H9 (cell line): ENCODE data around the gene ANO2. TPM values are rescaled to one million over a fixed set of nuclear protein-coding genes. Genes with fewer than 3 reads are reported as not detected.

Source experiments
- DNase-seq: peaks from one replicate; pipeline ENCODE4 v3.0.0-alpha.2; 2017
- H2AFZ ChIP-seq: one replicate; pipeline ENCODE4 v1.6.1; 2013; ENCODE audit warnings: mild to moderate bottlenecking, low read length, control low read depth, moderate library complexity
- H2AK5ac ChIP-seq: 2 replicates; pipeline ENCODE4 v1.6.1; 2013; ENCODE audit warnings: low read length, control low read depth, mixed read lengths; ENCODE audit not compliant: insufficient read length
- H2BK120ac ChIP-seq: one replicate; pipeline ENCODE4 v1.6.1; 2013; ENCODE audit warnings: low read depth, mild to moderate bottlenecking, low read length, control low read depth, inconsistent platforms; ENCODE audit not compliant: poor library complexity, severe bottlenecking
- H2BK12ac ChIP-seq: 2 replicates; pipeline ENCODE4 v1.6.1; 2013; ENCODE audit warnings: low read length, control low read depth, mixed read lengths, low read depth; ENCODE audit not compliant: insufficient read length
- H2BK15ac ChIP-seq: 2 replicates; pipeline ENCODE4 v1.6.1; 2013; ENCODE audit warnings: low read depth, low read length, control low read depth
- H2BK20ac ChIP-seq: one replicate; pipeline ENCODE4 v1.6.1; 2013; ENCODE audit warnings: low read depth, mild to moderate bottlenecking, low read length, control low read depth, inconsistent platforms; ENCODE audit not compliant: poor library complexity, severe bottlenecking
- H2BK5ac ChIP-seq: 2 replicates; pipeline ENCODE4 v1.6.1; 2013; ENCODE audit warnings: low read length, control low read depth, mixed read lengths; ENCODE audit not compliant: insufficient read length
- H3K14ac ChIP-seq: 2 replicates; pipeline ENCODE4 v1.6.1; 2013; ENCODE audit warnings: low read length, control low read depth; ENCODE audit not compliant: insufficient read depth
- H3K18ac ChIP-seq: 2 replicates; pipeline ENCODE4 v1.6.1; 2013; ENCODE audit warnings: low read depth, mild to moderate bottlenecking, mixed read lengths, low read length, control low read depth; ENCODE audit not compliant: insufficient read length
- H3K23ac ChIP-seq: 2 replicates; pipeline ENCODE4 v1.6.1; 2013; ENCODE audit warnings: low read length, control low read depth, mixed read lengths, low read depth; ENCODE audit not compliant: insufficient read length
- H3K23me2 ChIP-seq: 2 replicates; pipeline ENCODE4 v1.6.1; 2013; ENCODE audit warnings: low read depth, mild to moderate bottlenecking, mixed read lengths, low read length, control low read depth; ENCODE audit not compliant: insufficient read length, poor library complexity, severe bottlenecking
- H3K27ac ChIP-seq: 2 replicates; pipeline ENCODE4 v1.5.1; 2013; ENCODE audit warnings: low read length, control low read depth, mixed read lengths, low read depth; ENCODE audit not compliant: insufficient read length
- H3K27me3 ChIP-seq: 2 replicates; pipeline ENCODE4 v1.6.1; 2013; ENCODE audit warnings: low read length, control low read depth, inconsistent platforms; ENCODE audit not compliant: insufficient read depth
- H3K4ac ChIP-seq: 2 replicates; pipeline ENCODE4 v1.6.1; 2013; ENCODE audit warnings: low read depth, mild to moderate bottlenecking, control low read depth, inconsistent platforms, low read length, moderate library complexity
- H3K4me1 ChIP-seq: 2 replicates; pipeline ENCODE4 v1.6.1; 2013; ENCODE audit warnings: low read length, control low read depth, inconsistent platforms; ENCODE audit not compliant: insufficient read depth
- H3K4me2 ChIP-seq: 2 replicates; pipeline ENCODE4 v1.6.1; 2013; ENCODE audit warnings: low read length, control low read depth, mixed read lengths; ENCODE audit not compliant: insufficient read length, insufficient read depth
- H3K56ac ChIP-seq: 2 replicates; pipeline ENCODE4 v1.6.1; 2013; ENCODE audit warnings: low read depth, mild to moderate bottlenecking, mixed read lengths, low read length, control low read depth; ENCODE audit not compliant: insufficient read length
- H3K79me1 ChIP-seq: 2 replicates; pipeline ENCODE4 v1.6.1; 2013; ENCODE audit warnings: low read depth, mild to moderate bottlenecking, moderate library complexity, low read length, control low read depth, inconsistent platforms; ENCODE audit not compliant: insufficient read depth, poor library complexity, severe bottlenecking
- H3K79me2 ChIP-seq: 2 replicates; pipeline ENCODE4 v1.6.1; 2013; ENCODE audit warnings: low read length, control low read depth, inconsistent platforms; ENCODE audit not compliant: insufficient read depth
- H3K9ac ChIP-seq: 2 replicates; pipeline ENCODE4 v1.6.1; 2013; ENCODE audit warnings: low read length, control low read depth, mixed read lengths; ENCODE audit not compliant: insufficient read length; ENCODE audit errors: extremely low read depth
- H3K9me3 ChIP-seq: one replicate; pipeline ENCODE4 v1.6.1; 2013; ENCODE audit warnings: low read depth, low read length, inconsistent platforms; ENCODE audit not compliant: control insufficient read depth
- H3T11ph ChIP-seq: one replicate; pipeline ENCODE4 v1.6.1; 2013; ENCODE audit warnings: mild to moderate bottlenecking, low read length, control low read depth, inconsistent platforms
- H4K20me1 ChIP-seq: one replicate; pipeline ENCODE4 v1.6.1; 2013; ENCODE audit not compliant: control insufficient read depth, insufficient read length, insufficient read depth
- H4K5ac ChIP-seq: 2 replicates; pipeline ENCODE4 v1.6.1; 2013; ENCODE audit warnings: low read depth, mild to moderate bottlenecking, mixed read lengths, low read length, control low read depth; ENCODE audit not compliant: insufficient read length
- H4K8ac ChIP-seq: replicated peaks from 2 replicates; pipeline ENCODE4 v1.6.1; 2013; ENCODE audit warnings: low read length, control low read depth, mixed read lengths, low read depth; ENCODE audit not compliant: insufficient read length
- H4K91ac ChIP-seq: 2 replicates; pipeline ENCODE4 v1.6.1; 2013; ENCODE audit warnings: low read depth, mild to moderate bottlenecking, moderate library complexity, mixed read lengths, low read length, control low read depth; ENCODE audit not compliant: insufficient read length
- H3K27ac Mint-ChIP-seq, 3 experiments: 2 replicates in 2 of 3; 3 replicates in 1 of 3; pipeline ENCODE4 v1.8.0; 2020 to 2021; ENCODE audit warnings: mixed read lengths in 3 of 3, mild to moderate bottlenecking in 1 of 3, moderate library complexity in 1 of 3
- H3K27me3 Mint-ChIP-seq: 2 replicates; pipeline ENCODE4 v1.8.0; 2021; ENCODE audit warnings: low read depth, mild to moderate bottlenecking, moderate library complexity, mixed read lengths
- H3K36me3 Mint-ChIP-seq, 3 experiments: 2 replicates in 2 of 3; 3 replicates in 1 of 3; pipeline ENCODE4 v1.8.0; 2020 to 2021; ENCODE audit warnings: low read depth in 3 of 3, mixed read lengths in 3 of 3; ENCODE audit not compliant: insufficient read depth in 1 of 3
- H3K4me1 Mint-ChIP-seq, 2 experiments: 2 replicates each; pipeline ENCODE4 v1.8.0; 2020; ENCODE audit warnings: mixed read lengths in 2 of 2
- H3K4me3 Mint-ChIP-seq, 2 experiments: 2 replicates in 1 of 2; 3 replicates in 1 of 2; pipeline ENCODE4 v1.8.0; 2020 to 2021; ENCODE audit warnings: mild to moderate bottlenecking in 2 of 2, mixed read lengths in 2 of 2, moderate library complexity in 1 of 2
- H3K9me3 Mint-ChIP-seq, 2 experiments: 2 replicates in 1 of 2; 3 replicates in 1 of 2; pipeline ENCODE4 v1.8.0; 2020; ENCODE audit warnings: mild to moderate bottlenecking in 2 of 2, mixed read lengths in 2 of 2, moderate library complexity in 1 of 2
- whole genome bisulfite sequencing: extraction: QIAGEN DNeasy Blood & Tissue Kit; methylation state at CpG from one replicate; pipeline ENCODE4 v1.1.7; 2013; ENCODE audit warnings: missing lambda C conversion rate, low lambda C conversion rate, mixed read lengths; ENCODE audit not compliant: insufficient read length; ENCODE audit errors: extremely low coverage; 5-methylcytosine and 5-hydroxymethylcytosine counted together
- total RNA-seq: library from RNA; stranded (reverse); gene quantifications from 2 replicates; pipeline ENCODE4 v1.2.1, GENCODE V29; 2021
- TF ChIP-seq, protein P1 (sequence below): fragments of 200-600 bp; sonication (generic); conservative IDR thresholded peaks from 3 replicates; pipeline ENCODE4 v1.8.0; 2021; ENCODE audit warnings: antibody characterized with exemption, mild to moderate bottlenecking

The ANO2 gene
- total RNA-seq, 1 experiment from 2014 or later: 3.8 TPM

DNA sequence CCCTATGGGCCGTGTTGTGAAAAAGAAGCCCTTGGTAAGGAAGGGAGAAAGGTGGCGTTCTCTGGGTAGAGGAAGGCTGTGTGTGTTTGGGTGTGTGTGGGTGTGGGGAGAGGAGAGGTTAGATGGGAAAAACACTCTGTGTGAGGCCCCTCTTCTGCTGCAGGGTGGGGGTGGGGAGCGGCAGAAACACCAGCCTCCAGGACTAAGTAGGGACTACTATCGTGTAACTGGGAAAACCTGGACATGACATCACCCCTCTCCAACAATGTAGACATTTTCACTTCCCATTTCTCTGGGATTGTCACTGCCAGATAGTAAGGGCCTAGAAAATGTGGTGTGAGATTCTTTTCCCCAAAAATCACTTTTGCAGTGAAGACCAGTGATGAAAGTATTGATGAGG lies 308.2 kb downstream of the ANO2 start:
- peaks cover 7 to 14% of the 10 kb centered on the region in 2 experiments for H3K4me1 Mint-ChIP-seq
- no peak for DNase-seq
- no peaks in the 10 kb centered on the region; a peak in 1 of 7 replicates for H3K36me3 Mint-ChIP-seq
- no peak overlapping the region for H3K4me2 ChIP-seq
- no peak overlapping the region for H3K9ac ChIP-seq
- peaks cover 4% of the 10 kb centered on the region for H3K27me3 Mint-ChIP-seq
- H2BK12ac ChIP-seq: no peak overlapping the region
- no peaks in the 10 kb centered on the region for H3K23me2 ChIP-seq
- no peaks in the 10 kb centered on the region for H3K4me1 ChIP-seq
- H3T11ph ChIP-seq: no peak overlapping the region
- H4K20me1 ChIP-seq: no peaks in the 10 kb centered on the region
- no peak overlapping the region for H4K5ac ChIP-seq
- no CpG with 5 or more reads among the region's 4 CpGs for WGBS
- no peak overlapping the region for H2AK5ac ChIP-seq
- no peaks in the 10 kb centered on the region for H3K27me3 ChIP-seq
- no peak overlapping the region for H3K4ac ChIP-seq
- H3K14ac ChIP-seq: no peak overlapping the region
- no peak overlapping the region for H3K56ac ChIP-seq
- no peak overlapping the region for H3K23ac ChIP-seq
- H2BK15ac ChIP-seq: no peak overlapping the region
- no peak overlapping the region for H3K4me3 Mint-ChIP-seq
- no peak overlapping the region for H2BK5ac ChIP-seq
- H3K27ac Mint-ChIP-seq: peak overlapping the region in 1 of 3 experiments; percentile 33; a peak in 1 of 7 replicates
- H3K18ac ChIP-seq: no peak overlapping the region
- H4K8ac ChIP-seq: no peak overlapping the region
- TF ChIP-seq, protein P1, sequence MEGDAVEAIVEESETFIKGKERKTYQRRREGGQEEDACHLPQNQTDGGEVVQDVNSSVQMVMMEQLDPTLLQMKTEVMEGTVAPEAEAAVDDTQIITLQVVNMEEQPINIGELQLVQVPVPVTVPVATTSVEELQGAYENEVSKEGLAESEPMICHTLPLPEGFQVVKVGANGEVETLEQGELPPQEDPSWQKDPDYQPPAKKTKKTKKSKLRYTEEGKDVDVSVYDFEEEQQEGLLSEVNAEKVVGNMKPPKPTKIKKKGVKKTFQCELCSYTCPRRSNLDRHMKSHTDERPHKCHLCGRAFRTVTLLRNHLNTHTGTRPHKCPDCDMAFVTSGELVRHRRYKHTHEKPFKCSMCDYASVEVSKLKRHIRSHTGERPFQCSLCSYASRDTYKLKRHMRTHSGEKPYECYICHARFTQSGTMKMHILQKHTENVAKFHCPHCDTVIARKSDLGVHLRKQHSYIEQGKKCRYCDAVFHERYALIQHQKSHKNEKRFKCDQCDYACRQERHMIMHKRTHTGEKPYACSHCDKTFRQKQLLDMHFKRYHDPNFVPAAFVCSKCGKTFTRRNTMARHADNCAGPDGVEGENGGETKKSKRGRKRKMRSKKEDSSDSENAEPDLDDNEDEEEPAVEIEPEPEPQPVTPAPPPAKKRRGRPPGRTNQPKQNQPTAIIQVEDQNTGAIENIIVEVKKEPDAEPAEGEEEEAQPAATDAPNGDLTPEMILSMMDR: no peak
- no peaks in the 10 kb centered on the region for H3K9me3 Mint-ChIP-seq
- no peak overlapping the region for H2BK120ac ChIP-seq
- H3K79me2 ChIP-seq: no peaks in the 10 kb centered on the region
- H3K79me1 ChIP-seq: no peaks in the 10 kb centered on the region
- no peak overlapping the region for H2AFZ ChIP-seq
- H4K91ac ChIP-seq: no peak overlapping the region
- no peaks in the 10 kb centered on the region for H3K9me3 ChIP-seq
- no peak overlapping the region for H2BK20ac ChIP-seq
- no peak overlapping the region for H3K27ac ChIP-seq
